HepG2 (cell line): ENCODE data around the gene AJM1. TPM values are rescaled to one million over a fixed set of nuclear protein-coding genes. Genes with fewer than 3 reads are reported as not detected.

Source experiments
- KLF11 ChIP-seq: IDR thresholded peaks from 2 replicates; pipeline ENCODE4 v1.6.1; 2016; ENCODE audit warnings: missing compliant biosample characterization
- PHF5A ChIP-seq: IDR thresholded peaks from one replicate; pipeline ENCODE4 v1.6.1; 2018; ENCODE audit warnings: low read depth, missing genetic modification reagents; ENCODE audit not compliant: unreplicated experiment
- THYN1 ChIP-seq: sonication (generic); formaldehyde crosslinking; IDR thresholded peaks from 2 replicates; pipeline ENCODE4 v1.8.1; 2023; ENCODE audit warnings: low read depth, mild to moderate bottlenecking, moderate library complexity, missing genetic modification reagents, borderline replicate concordance
- YEATS2 ChIP-seq: sonication (generic); formaldehyde crosslinking; IDR thresholded peaks from 2 replicates; pipeline ENCODE4 v1.4.0; 2020; ENCODE audit warnings: missing genetic modification reagents, borderline replicate concordance
- ZFP41 ChIP-seq: sonication (generic); formaldehyde crosslinking; IDR thresholded peaks from 2 replicates; pipeline ENCODE4 v1.4.0; 2020; ENCODE audit warnings: mild to moderate bottlenecking, missing genetic modification reagents, borderline replicate concordance
- ZNF235 ChIP-seq: sonication (generic); formaldehyde crosslinking; IDR thresholded peaks from 2 replicates; pipeline ENCODE4 v1.8.1; 2023; ENCODE audit warnings: mild to moderate bottlenecking, missing genetic modification reagents, borderline replicate concordance
- ZNF446 ChIP-seq: sonication (generic); formaldehyde crosslinking; IDR thresholded peaks from 2 replicates; pipeline ENCODE4 v1.5.0; 2020; ENCODE audit warnings: mild to moderate bottlenecking, missing genetic modification reagents
- ZNF530 ChIP-seq: sonication (generic); formaldehyde crosslinking; IDR thresholded peaks from 2 replicates; pipeline ENCODE4 v1.5.0; 2020; ENCODE audit warnings: low read depth, mild to moderate bottlenecking, missing genetic modification reagents
- ZNF543 ChIP-seq: sonication (generic); formaldehyde crosslinking; IDR thresholded peaks from 2 replicates; pipeline ENCODE4 v1.4.0; 2020; ENCODE audit warnings: mild to moderate bottlenecking, missing genetic modification reagents
- ZNF552 ChIP-seq: sonication (generic); formaldehyde crosslinking; IDR thresholded peaks from 2 replicates; pipeline ENCODE4 v1.9.0; 2022; ENCODE audit warnings: missing genetic modification reagents, mild to moderate bottlenecking, borderline replicate concordance
- ZNF563 ChIP-seq: sonication (generic); formaldehyde crosslinking; IDR thresholded peaks from 2 replicates; pipeline ENCODE4 v1.8.0; 2022; ENCODE audit warnings: mild to moderate bottlenecking, moderate library complexity, missing genetic modification reagents
- ZNF569 ChIP-seq: sonication (generic); formaldehyde crosslinking; IDR thresholded peaks from 2 replicates; pipeline ENCODE4 v1.5.0; 2020; ENCODE audit warnings: mild to moderate bottlenecking, missing genetic modification reagents, moderate library complexity, borderline replicate concordance
- polyA plus RNA-seq, 8 experiments: library from polyadenylated mRNA; depleted of rRNA in 3 of 8; stranded (reverse) in 7 of 8; unstranded in 1 of 8; fragments of >200 nt; fragmentation: Illumina TruSeq in 4 of 8; extraction: Trizol in 4 of 8; gene quantifications; 2 replicates each; pipeline versions ENCODE4 v1.2.1 to v1.2.3, GENCODE V29; 2011 to 2016; ENCODE audit warnings: low read depth in 4 of 8, missing spikeins in 1 of 8, mixed read lengths in 1 of 8; ENCODE audit not compliant: insufficient read depth in 1 of 8
- total RNA-seq, 5 experiments: library from RNA; depleted of rRNA; stranded (reverse); fragments of >200 nt; fragmentation: Illumina TruSeq; extraction: Trizol; gene quantifications; 2 replicates each; pipeline ENCODE4 v1.2.3, GENCODE V29; 2016; ENCODE audit warnings: low read depth in 1 of 5
- TF ChIP-seq, protein P1 (sequence below): sonication (generic); formaldehyde crosslinking; IDR thresholded peaks from 2 replicates; pipeline ENCODE4 v1.4.0; 2020; ENCODE audit warnings: missing genetic modification reagents
- TF ChIP-seq, protein P2 (sequence below): sonication (generic); formaldehyde crosslinking; IDR thresholded peaks from 2 replicates; pipeline ENCODE4 v1.8.1; 2023; ENCODE audit warnings: missing genetic modification reagents, inconsistent platforms, borderline replicate concordance
- TF ChIP-seq, protein P3 (sequence below): sonication (generic); formaldehyde crosslinking; conservative IDR thresholded peaks from 2 replicates; pipeline ENCODE4 v1.4.0; 2020; ENCODE audit warnings: missing genetic modification reagents
- TF ChIP-seq, protein P4 (sequence below): sonication (generic); formaldehyde crosslinking; IDR thresholded peaks from 2 replicates; pipeline ENCODE4 v1.8.1; 2023; ENCODE audit warnings: missing genetic modification reagents, mild to moderate bottlenecking, borderline replicate concordance
- TF ChIP-seq, protein P5 (sequence below): IDR thresholded peaks from 2 replicates; pipeline ENCODE4 v1.4.0; 2020; ENCODE audit warnings: mild to moderate bottlenecking, missing genetic modification reagents

Gene AJM1
- total and polyA plus RNA-seq, 2 of the 13 experiments (the other 11 are each of a cell fraction or from before 2014, with no cell fraction given), result 1.1 to 1.2 TPM

DNA sequence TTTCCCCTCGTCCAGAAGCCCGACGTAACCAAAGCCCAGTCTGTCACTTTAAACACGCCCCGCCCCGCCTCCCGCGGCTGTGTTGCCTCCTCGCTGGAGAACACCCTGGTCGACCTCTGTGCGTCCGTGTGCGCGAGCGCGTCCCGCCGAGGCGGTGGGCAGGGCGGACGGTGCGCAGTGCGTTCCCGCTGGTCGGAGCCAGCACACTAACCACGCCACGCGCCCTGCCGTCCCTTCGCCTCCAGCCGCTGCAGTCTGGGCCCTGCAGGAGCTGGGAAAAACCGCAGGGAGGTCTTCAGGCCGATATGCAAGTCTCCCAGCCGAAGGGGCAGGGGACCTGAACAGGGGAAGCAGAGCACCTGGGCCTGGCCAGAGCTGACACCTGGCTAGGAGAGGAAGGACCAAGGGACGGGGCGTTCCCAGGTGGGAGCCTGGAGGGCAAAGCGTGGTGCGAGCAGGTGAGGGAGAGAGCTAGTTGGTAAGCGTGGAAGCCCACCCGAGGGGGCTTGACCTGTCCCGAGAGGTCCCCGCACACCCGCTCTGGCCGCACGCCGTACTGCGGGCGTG lies 5.6 kb downstream of the AJM1 start (continued):
- TF ChIP-seq, protein P1, sequence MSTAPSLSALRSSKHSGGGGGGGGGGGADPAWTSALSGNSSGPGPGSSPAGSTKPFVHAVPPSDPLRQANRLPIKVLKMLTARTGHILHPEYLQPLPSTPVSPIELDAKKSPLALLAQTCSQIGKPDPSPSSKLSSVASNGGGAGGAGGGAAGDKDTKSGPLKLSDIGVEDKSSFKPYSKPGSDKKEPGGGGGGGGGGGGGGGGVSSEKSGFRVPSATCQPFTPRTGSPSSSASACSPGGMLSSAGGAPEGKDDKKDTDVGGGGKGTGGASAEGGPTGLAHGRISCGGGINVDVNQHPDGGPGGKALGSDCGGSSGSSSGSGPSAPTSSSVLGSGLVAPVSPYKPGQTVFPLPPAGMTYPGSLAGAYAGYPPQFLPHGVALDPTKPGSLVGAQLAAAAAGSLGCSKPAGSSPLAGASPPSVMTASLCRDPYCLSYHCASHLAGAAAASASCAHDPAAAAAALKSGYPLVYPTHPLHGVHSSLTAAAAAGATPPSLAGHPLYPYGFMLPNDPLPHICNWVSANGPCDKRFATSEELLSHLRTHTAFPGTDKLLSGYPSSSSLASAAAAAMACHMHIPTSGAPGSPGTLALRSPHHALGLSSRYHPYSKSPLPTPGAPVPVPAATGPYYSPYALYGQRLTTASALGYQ, result peak; percentile 58; the same call in 1 of the 2 replicates
- TF ChIP-seq ZNF543 (CRISPR knock-in tag) (peak; percentile 51; the same call in 1 of the 2 replicates), ZNF569 (CRISPR knock-in tag) (peak; percentile 88; the same call in 1 of the 2 replicates), ZNF552 (CRISPR knock-in tag) (peak; percentile 90), ZNF235 (no peak), PHF5A (CRISPR knock-in tag) (no peak), KLF11 (no peak), THYN1 (CRISPR knock-in tag) (0 out of 2 replicates have a peak, but pooled peaks have one; percentile 76), ZNF446 (CRISPR knock-in tag) (0 out of 2 replicates have a peak, but pooled peaks have one; percentile 26), ZNF563 (CRISPR knock-in tag) (peak; percentile 57; the same call in 1 of the 2 replicates), YEATS2 (CRISPR knock-in tag) (peak; percentile 43; the same call in 1 of the 2 replicates), ZNF530 (CRISPR knock-in tag) (no peak), ZFP41 (0 out of 2 replicates have a peak, but pooled peaks have one; percentile 22)
- TF ChIP-seq, protein P2, sequence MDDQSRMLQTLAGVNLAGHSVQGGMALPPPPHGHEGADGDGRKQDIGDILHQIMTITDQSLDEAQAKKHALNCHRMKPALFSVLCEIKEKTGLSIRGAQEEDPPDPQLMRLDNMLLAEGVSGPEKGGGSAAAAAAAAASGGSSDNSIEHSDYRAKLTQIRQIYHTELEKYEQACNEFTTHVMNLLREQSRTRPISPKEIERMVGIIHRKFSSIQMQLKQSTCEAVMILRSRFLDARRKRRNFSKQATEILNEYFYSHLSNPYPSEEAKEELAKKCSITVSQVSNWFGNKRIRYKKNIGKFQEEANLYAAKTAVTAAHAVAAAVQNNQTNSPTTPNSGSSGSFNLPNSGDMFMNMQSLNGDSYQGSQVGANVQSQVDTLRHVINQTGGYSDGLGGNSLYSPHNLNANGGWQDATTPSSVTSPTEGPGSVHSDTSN (CRISPR knock-in tag), result no peak
- TF ChIP-seq, protein P3, sequence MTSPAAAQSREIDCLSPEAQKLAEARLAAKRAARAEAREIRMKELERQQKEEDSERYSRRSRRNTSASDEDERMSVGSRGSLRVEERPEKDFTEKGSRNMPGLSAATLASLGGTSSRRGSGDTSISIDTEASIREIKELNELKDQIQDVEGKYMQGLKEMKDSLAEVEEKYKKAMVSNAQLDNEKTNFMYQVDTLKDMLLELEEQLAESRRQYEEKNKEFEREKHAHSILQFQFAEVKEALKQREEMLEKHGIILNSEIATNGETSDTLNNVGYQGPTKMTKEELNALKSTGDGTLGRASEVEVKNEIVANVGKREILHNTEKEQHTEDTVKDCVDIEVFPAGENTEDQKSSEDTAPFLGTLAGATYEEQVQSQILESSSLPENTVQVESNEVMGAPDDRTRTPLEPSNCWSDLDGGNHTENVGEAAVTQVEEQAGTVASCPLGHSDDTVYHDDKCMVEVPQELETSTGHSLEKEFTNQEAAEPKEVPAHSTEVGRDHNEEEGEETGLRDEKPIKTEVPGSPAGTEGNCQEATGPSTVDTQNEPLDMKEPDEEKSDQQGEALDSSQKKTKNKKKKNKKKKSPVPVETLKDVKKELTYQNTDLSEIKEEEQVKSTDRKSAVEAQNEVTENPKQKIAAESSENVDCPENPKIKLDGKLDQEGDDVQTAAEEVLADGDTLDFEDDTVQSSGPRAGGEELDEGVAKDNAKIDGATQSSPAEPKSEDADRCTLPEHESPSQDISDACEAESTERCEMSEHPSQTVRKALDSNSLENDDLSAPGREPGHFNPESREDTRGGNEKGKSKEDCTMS (CRISPR knock-in tag), result no peak
- TF ChIP-seq, protein P4, sequence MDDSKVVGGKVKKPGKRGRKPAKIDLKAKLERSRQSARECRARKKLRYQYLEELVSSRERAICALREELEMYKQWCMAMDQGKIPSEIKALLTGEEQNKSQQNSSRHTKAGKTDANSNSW (CRISPR knock-in tag), result no peak
- TF ChIP-seq, protein P5, sequence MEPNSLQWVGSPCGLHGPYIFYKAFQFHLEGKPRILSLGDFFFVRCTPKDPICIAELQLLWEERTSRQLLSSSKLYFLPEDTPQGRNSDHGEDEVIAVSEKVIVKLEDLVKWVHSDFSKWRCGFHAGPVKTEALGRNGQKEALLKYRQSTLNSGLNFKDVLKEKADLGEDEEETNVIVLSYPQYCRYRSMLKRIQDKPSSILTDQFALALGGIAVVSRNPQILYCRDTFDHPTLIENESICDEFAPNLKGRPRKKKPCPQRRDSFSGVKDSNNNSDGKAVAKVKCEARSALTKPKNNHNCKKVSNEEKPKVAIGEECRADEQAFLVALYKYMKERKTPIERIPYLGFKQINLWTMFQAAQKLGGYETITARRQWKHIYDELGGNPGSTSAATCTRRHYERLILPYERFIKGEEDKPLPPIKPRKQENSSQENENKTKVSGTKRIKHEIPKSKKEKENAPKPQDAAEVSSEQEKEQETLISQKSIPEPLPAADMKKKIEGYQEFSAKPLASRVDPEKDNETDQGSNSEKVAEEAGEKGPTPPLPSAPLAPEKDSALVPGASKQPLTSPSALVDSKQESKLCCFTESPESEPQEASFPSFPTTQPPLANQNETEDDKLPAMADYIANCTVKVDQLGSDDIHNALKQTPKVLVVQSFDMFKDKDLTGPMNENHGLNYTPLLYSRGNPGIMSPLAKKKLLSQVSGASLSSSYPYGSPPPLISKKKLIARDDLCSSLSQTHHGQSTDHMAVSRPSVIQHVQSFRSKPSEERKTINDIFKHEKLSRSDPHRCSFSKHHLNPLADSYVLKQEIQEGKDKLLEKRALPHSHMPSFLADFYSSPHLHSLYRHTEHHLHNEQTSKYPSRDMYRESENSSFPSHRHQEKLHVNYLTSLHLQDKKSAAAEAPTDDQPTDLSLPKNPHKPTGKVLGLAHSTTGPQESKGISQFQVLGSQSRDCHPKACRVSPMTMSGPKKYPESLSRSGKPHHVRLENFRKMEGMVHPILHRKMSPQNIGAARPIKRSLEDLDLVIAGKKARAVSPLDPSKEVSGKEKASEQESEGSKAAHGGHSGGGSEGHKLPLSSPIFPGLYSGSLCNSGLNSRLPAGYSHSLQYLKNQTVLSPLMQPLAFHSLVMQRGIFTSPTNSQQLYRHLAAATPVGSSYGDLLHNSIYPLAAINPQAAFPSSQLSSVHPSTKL (CRISPR knock-in tag), result no peak
